ENCODE results near the gene SEZ6L2. TPM values are rescaled to one million over a fixed set of nuclear protein-coding genes. Genes with fewer than 3 reads are reported as not detected.

The SEZ6L2 gene
- total and polyA plus RNA-seq, 9 of the 15 experiments (the other 6 are each of a cell fraction or from before 2014, with no cell fraction given) = 0.10 to 2.1 (median 0.72) TPM

DNA sequence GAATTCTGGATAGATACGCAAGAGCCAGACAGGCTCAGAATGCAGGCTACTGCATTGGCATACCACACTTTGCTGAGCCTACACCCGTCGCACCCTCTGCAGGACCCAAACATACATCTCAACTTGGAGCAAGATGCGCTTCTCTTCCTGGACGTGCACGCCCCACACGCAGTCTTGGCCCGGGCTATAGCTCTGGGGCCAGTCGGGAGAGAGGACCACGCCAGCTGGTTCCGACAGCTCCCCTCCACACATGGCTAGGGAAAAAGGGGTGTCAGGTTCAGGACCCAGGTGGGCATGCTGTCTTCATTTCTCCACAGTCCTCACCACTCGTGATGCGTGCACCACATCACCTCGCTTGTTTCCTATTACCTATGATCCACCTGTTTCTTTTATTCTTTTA is 21.2 kb downstream of the SEZ6L2 start:
- 50% methylated on average over 14 of the region's 14 CpGs for WGBS (ENCODE audit: insufficient coverage, low coverage, missing lambda C conversion rate)
- no peaks in the 10 kb centered on the region for H3K9me3 ChIP-seq (replicated peaks; ENCODE audit: control insufficient read depth, insufficient read depth, low read depth, low read length)
- ChIA-PET POLR2A (interaction anchor here (0.5 to 1.8 kb wide), 4 partner anchors 10 to 1216 kb away, joined by 3 to 5 read pairs (median 4); partner anchors contain the start of genes CDIPT and VKORC1), CTCF (ENCODE audit: low intra/inter-chr PET ratio) (no interaction called here)
- peaks cover 8 to 29% of the 10 kb centered on the region in 2 experiments; a peak in 4 of 5 replicates for H3K4me1 ChIP-seq (replicated peaks in 1 of 2; ENCODE audit: control insufficient read depth in 2 of 2, insufficient read depth in 2 of 2, low read length in 2 of 2)
- no peak overlapping the region for H3K4me3 ChIP-seq
- ATAC-seq (no peak), DNase-seq (ENCODE audit: extremely low read depth in 1 of 4, low spot score in 3 of 4) (no peak), FAIRE-seq (no peak)
- H3K9me1 ChIP-seq (ENCODE audit: control insufficient read depth, insufficient read depth, low read length) = no peaks in the 10 kb centered on the region
- peaks cover 6 to 7% of the 10 kb centered on the region in 2 experiments; a peak in 4 of 5 replicates for H3K27me3 ChIP-seq (ENCODE audit: control insufficient read depth in 2 of 2, insufficient read depth in 2 of 2, low read length in 2 of 2)
- no peak overlapping the region for H3K9ac ChIP-seq (ENCODE audit: insufficient read depth in 1 of 2, low read depth in 2 of 2, low read length in 2 of 2)
- intact Hi-C loops (cut with micrococcal nuclease) (no loop called here), in situ Hi-C loops (cut with MboI) (no loop called here)
- peak overlapping the region; percentile 2; the same call in 1 of the 2 replicates for H2AFZ ChIP-seq (ENCODE audit: low read depth, low read length)
- no peaks in the 10 kb centered on the region for H3K36me3 ChIP-seq (ENCODE audit: control insufficient read depth, insufficient read depth, low read length)
- no peak overlapping the region for H3K27ac ChIP-seq (ENCODE audit: extremely low read depth, low read depth, low read length)
- H4K20me1 ChIP-seq (replicated peaks; ENCODE audit: control insufficient read depth, insufficient read depth, low read length) = no peaks in the 10 kb centered on the region
- no peak overlapping the region for H3K4me2 ChIP-seq (ENCODE audit: insufficient read depth, low read length)
- no peaks in the 10 kb centered on the region for H3K79me2 ChIP-seq (ENCODE audit: control insufficient read depth, insufficient read depth, low read length)
- no TSS peak for BruUV-seq (replicated peaks)
- no peak for TF ChIP-seq ZKSCAN1 (IDR thresholded peaks at IDR 0.05; ENCODE audit: low read depth, low read length)
- TF ChIP-seq BRCA1 (IDR thresholded peaks at IDR 0.05) = no peak
- TF ChIP-seq BRCA1 (CRISPR knock-in tag; IDR thresholded peaks at IDR 0.05) = no peak
- no peak for TF ChIP-seq CEBPG (CRISPR knock-in tag; IDR thresholded peaks at IDR 0.05)
- TF ChIP-seq CEBPG (tag; conservative IDR thresholded peaks at IDR 0.05 in 1 of 2, IDR thresholded peaks at IDR 0.05 in 1 of 2) = no peak
- TF ChIP-seq XRCC5 (IDR thresholded peaks at IDR 0.05; ENCODE audit: low read depth, low read length) = no peak
- TF ChIP-seq RBM14 (IDR thresholded peaks at IDR 0.05; ENCODE audit: borderline replicate concordance, insufficient read depth, low read depth, low read length) = no peak
- TF ChIP-seq, protein P1, sequence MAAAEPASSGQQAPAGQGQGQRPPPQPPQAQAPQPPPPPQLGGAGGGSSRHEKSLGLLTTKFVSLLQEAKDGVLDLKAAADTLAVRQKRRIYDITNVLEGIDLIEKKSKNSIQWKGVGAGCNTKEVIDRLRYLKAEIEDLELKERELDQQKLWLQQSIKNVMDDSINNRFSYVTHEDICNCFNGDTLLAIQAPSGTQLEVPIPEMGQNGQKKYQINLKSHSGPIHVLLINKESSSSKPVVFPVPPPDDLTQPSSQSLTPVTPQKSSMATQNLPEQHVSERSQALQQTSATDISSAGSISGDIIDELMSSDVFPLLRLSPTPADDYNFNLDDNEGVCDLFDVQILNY (CRISPR knock-in tag; IDR thresholded peaks at IDR 0.05) = no peak
- TF ChIP-seq TOE1 (IDR thresholded peaks at IDR 0.05; ENCODE audit: borderline replicate concordance) = no peak
- TF ChIP-seq TOE1 (CRISPR knock-in tag; IDR thresholded peaks at IDR 0.05; ENCODE audit: borderline replicate concordance, low read depth) = no peak
- no peak for TF ChIP-seq WHSC1 (IDR thresholded peaks at IDR 0.05; ENCODE audit: low read length)
- no peak for TF ChIP-seq ZNF311 (CRISPR knock-in tag; IDR thresholded peaks at IDR 0.05)

Measured in K562 (cell line).